Heart left ventricle (tissue), 13 donors: ENCODE results near the gene KRT17.

ENCODE experiments used
- POLR2A ChIP-seq, 2 donors: fragments of 450-650 bp; IDR thresholded peaks; one replicate each; pipeline ENCODE4 v1.6.1; 2017; ENCODE audit warnings: antibody characterized with exemption in 2 of 2, mild to moderate bottlenecking in 2 of 2, moderate library complexity in 2 of 2
- TF ChIP-seq, protein P1 (sequence below), 12 donors: fragments of 200-600 bp; sonication (generic) in 4 of 12; IDR thresholded peaks; one replicate each; pipeline versions ENCODE4 v1.5.0 to v1.8.0; 2018 to 2022; ENCODE audit warnings: antibody characterized with exemption in 12 of 12, mild to moderate bottlenecking in 5 of 12
- donor health status: ischemic (EF 13 %, LVEDD 7.1; RV severe dilation, severe dysfunction).
- donor health status: DM: no; HTN: yes; CAD: no.
- donor health status: DM: no; HTN: no; CAD: no.
- donor health status: ischemic (EF 25% LVEDD 6.9; RV normal size, moderate dysfunction).
- donor health status: ischemic (EF 25% LVEDD 5.7; RV mildly dilated, moderate dysfunction).
- donor health status: ischemic (EF 35%, LVEDD 5.7; RV mildly dilated, moderate dysfunction).
- donor health status: nonischemic (EF 11% LVEDD 7.7; RV severe dilation, severe dysfunction).
- donor health status: DM: yes; HTN: yes; CAD: no.
- donor health status: PGD.
- donor health status: ischemic (EF 29% LVEDD 5.4; RV normal size, mild dysfunction).
- donor health status: nonischemic (EF 23%, LVEDD 6.1; RV moderate dilation, normal function).

DNA sequence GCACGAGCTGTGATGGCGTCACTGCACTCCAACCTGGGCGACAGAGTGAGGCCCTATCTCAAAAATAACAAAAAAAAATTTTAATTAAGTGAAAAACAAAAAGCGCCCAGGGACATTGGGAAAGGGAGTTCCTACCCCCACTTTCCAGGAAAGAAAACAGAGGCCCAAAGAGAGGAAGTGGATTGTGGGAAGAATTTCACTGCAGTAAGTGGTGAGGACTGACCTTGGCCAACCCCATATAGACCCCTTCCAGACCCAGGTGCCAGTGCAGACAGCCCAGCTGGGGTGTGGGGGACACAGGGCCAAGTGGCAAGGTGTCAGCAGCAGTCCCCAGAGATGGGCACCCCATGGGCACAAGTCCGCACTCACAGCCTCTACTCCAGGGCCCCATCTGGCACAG, 29.0 kb upstream of the KRT17 start:
- TF ChIP-seq, protein P1, sequence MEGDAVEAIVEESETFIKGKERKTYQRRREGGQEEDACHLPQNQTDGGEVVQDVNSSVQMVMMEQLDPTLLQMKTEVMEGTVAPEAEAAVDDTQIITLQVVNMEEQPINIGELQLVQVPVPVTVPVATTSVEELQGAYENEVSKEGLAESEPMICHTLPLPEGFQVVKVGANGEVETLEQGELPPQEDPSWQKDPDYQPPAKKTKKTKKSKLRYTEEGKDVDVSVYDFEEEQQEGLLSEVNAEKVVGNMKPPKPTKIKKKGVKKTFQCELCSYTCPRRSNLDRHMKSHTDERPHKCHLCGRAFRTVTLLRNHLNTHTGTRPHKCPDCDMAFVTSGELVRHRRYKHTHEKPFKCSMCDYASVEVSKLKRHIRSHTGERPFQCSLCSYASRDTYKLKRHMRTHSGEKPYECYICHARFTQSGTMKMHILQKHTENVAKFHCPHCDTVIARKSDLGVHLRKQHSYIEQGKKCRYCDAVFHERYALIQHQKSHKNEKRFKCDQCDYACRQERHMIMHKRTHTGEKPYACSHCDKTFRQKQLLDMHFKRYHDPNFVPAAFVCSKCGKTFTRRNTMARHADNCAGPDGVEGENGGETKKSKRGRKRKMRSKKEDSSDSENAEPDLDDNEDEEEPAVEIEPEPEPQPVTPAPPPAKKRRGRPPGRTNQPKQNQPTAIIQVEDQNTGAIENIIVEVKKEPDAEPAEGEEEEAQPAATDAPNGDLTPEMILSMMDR (IDR thresholded peaks at IDR 0.05): no peak
- no peak for TF ChIP-seq POLR2A (IDR thresholded peaks at IDR 0.05)
